Activated CD4-positive, CD25-positive, alpha-beta regulatory T cell (primary cell): Measurements from ENCODE around the gene HOXB9.
A peak's percentile ranks its signal among the peaks of the same experiment; 100 is the strongest.

Source experiments
- DNase-seq, 4 experiments: peaks; one replicate each; lab custom pipeline; 2025; lab: John Stamatoyannopoulos, UW

Gene HOXB9

GRCh38 chr17:48624118-48624517 lies 2.0 kb downstream of the HOXB9 start:
- DNase-seq: no peak

GRCh38 chr17:48623583-48623982 lies 2.6 kb downstream of the HOXB9 start:
- no peak for DNase-seq

GRCh38 chr17:48622857-48623256 lies 3.3 kb downstream of the HOXB9 start:
- DNase-seq: no peak

GRCh38 chr17:48621410-48622392 lies 4.5 kb downstream of the HOXB9 start:
- DNase-seq: no peak

- no peak for DNase-seq
These were observed 5.6 kb downstream of the HOXB9 start for GRCh38 chr17:48620461-48621139.

GRCh38 chr17:48619826-48620449 lies 6.2 kb downstream of the HOXB9 start:
- DNase-seq: no peak

- peak; percentile 57 to 82 (median 62) for DNase-seq
These were observed 7.8 kb downstream of the HOXB9 start for GRCh38 chr17:48618256-48618896.

GRCh38 chr17:48617471-48618255 lies 8.5 kb downstream of the HOXB9 start:
- no peak for DNase-seq

GRCh38 chr17:48616717-48617470 lies 9.3 kb downstream of the HOXB9 start:
- DNase-seq: no peak

GRCh38 chr17:48615963-48616716 lies 10.0 kb downstream of the HOXB9 start:
- DNase-seq: no peak

- DNase-seq: no peak
These were observed 10.9 kb downstream of the HOXB9 start, which contains the start of gene HOXB8 for GRCh38 chr17:48615047-48615962. TSS of gene HOXB8 (minus strand) at chr17:48615292. CDS start at chr17:48614704, 588 bp downstream.

- DNase-seq: no peak
These were observed 12.1 kb downstream of the HOXB9 start for GRCh38 chr17:48613862-48614694.

GRCh38 chr17:48612854-48613691 lies 13.1 kb downstream of the HOXB9 start:
- peak in 1 of 4 experiments; percentile 29 for DNase-seq

GRCh38 chr17:48612456-48612853 lies 13.7 kb downstream of the HOXB9 start:
- DNase-seq: no peak

GRCh38 chr17:48611681-48612455 lies 14.3 kb downstream of the HOXB9 start:
- DNase-seq: no peak

- no peak for DNase-seq
These were observed 14.9 kb downstream of the HOXB9 start for GRCh38 chr17:48611213-48611612.
